Measurements from ENCODE around the gene POU2F1.

DNA sequence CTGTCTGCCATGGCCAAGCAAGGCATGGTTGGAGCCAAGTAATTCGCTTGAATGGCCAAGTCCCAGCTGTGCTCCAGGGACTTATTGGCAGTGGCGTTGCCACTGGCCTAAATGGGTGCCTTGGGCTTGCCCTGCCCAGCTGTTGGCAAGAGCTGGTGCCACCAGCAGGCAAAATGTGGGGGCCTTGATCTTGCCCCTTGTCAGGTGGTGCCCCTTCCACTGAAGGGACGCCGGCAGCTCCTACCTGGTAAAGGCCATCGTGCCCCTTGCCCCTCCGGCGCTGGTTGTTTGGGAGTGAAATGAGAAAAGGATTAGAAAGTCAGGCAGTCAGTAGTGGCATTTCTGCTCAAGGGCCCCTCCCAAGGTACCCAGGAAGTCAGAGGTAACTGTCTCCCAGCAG is 212.1 kb downstream of the POU2F1 start:
- TF ChIP-seq, protein P1, sequence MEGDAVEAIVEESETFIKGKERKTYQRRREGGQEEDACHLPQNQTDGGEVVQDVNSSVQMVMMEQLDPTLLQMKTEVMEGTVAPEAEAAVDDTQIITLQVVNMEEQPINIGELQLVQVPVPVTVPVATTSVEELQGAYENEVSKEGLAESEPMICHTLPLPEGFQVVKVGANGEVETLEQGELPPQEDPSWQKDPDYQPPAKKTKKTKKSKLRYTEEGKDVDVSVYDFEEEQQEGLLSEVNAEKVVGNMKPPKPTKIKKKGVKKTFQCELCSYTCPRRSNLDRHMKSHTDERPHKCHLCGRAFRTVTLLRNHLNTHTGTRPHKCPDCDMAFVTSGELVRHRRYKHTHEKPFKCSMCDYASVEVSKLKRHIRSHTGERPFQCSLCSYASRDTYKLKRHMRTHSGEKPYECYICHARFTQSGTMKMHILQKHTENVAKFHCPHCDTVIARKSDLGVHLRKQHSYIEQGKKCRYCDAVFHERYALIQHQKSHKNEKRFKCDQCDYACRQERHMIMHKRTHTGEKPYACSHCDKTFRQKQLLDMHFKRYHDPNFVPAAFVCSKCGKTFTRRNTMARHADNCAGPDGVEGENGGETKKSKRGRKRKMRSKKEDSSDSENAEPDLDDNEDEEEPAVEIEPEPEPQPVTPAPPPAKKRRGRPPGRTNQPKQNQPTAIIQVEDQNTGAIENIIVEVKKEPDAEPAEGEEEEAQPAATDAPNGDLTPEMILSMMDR (IDR thresholded peaks at IDR 0.05) = no peak
- TF ChIP-seq POLR2AphosphoS5 (IDR thresholded peaks at IDR 0.05) = no peak

Measured in suprapubic skin (tissue), 3 donors.